ENCODE data around the gene CDC6.

DNA sequence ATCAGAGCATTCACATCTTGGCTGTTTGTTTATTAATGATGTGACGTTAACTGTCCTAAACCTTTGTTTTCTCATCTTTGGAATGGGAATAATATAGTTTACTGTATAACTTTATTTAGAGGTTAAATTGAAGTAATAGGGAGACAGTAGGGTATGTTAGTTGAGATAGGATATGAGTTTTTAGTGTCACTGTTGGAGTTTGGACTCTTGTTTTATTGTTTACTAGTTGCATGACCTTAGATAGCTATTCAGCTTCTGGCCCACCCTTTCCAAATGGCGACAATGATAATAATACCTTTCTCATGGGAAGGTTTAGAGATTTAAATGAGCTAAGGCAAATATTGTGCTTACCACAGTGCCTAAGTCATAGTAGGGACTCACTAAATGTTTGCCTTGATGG is 28.2 kb upstream of the CDC6 start:
- TF ChIP-seq BHLHE40 (IDR thresholded peaks at IDR 0.05; ENCODE audit: borderline replicate concordance) (no peak), FOXM1 (IDR thresholded peaks at IDR 0.05; ENCODE audit: borderline replicate concordance) (no peak), LEF1 (IDR thresholded peaks at IDR 0.05; ENCODE audit: borderline replicate concordance) (no peak), ELF4 (IDR thresholded peaks at IDR 0.05) (no peak), FOXA1 (IDR thresholded peaks at IDR 0.05) (no peak), SUZ12 (IDR thresholded peaks at IDR 0.05) (no peak)
